ENCODE results near the gene VRK2. TPM values are rescaled to one million over a fixed set of nuclear protein-coding genes. Genes with fewer than 3 reads are reported as not detected.
"Not testable (repeated sequence)": the region's sequence is repeated elsewhere in the genome, so short reads cannot be mapped to it uniquely, and the experiment has no call there.

VRK2 gene
- total RNA-seq, 1 experiment from 2014 or later: 27.6 TPM

- BruUV-seq (replicated peaks); CTCF ChIA-PET: not testable (repeated sequence)
Observed at GRCh38 chr2:58170334-58170933, 123.8 kb downstream of the VRK2 start.

GRCh38 chr2:58171831-58172230, 125.2 kb downstream of the VRK2 start:
- ATAC-seq: not testable (repeated sequence)

More at GRCh38 chr2:58170334-58170933, 123.8 kb downstream of the VRK2 start:
- H3K36me3 ChIP-seq (ENCODE audit: low read depth, low read length); DNase-seq; H4K20me1 ChIP-seq (ENCODE audit: low read length); H3K9ac ChIP-seq (ENCODE audit: low read length); H3K4me3 ChIP-seq (ENCODE audit: low read length); H3K79me2 ChIP-seq (ENCODE audit: low read length); H3K27ac ChIP-seq (ENCODE audit: low read length); H2AFZ ChIP-seq (ENCODE audit: low read length); POLR2A ChIA-PET (ENCODE audit: unreplicated experiment); H3K9me3 ChIP-seq (ENCODE audit: low read length); ATAC-seq; intact Hi-C loops (cut with micrococcal nuclease); H3F3A ChIP-seq (ENCODE audit: low read length, unreplicated experiment); H3K4me2 ChIP-seq (ENCODE audit: low read length); H3K9me2 ChIP-seq (replicated peaks; ENCODE audit: low read length); H3K27me3 ChIP-seq (ENCODE audit: low read length); H3K4me1 ChIP-seq (ENCODE audit: insufficient read depth, low read length): not testable (repeated sequence)

GRCh38 chr2:58177187-58177586, 130.6 kb downstream of the VRK2 start:
- H3K9ac ChIP-seq (ENCODE audit: low read length); H3K79me2 ChIP-seq (ENCODE audit: low read length); H3K9me2 ChIP-seq (replicated peaks; ENCODE audit: low read length); ATAC-seq; H3K27ac ChIP-seq (ENCODE audit: low read length); BruUV-seq (replicated peaks); H3K4me2 ChIP-seq (ENCODE audit: low read length); H3F3A ChIP-seq (ENCODE audit: low read length, unreplicated experiment); intact Hi-C loops (cut with micrococcal nuclease); H3K4me1 ChIP-seq (ENCODE audit: insufficient read depth, low read length); H3K27me3 ChIP-seq (ENCODE audit: low read length); H3K4me3 ChIP-seq (ENCODE audit: low read length); CTCF ChIA-PET; H3K36me3 ChIP-seq (ENCODE audit: low read depth, low read length); H2AFZ ChIP-seq (ENCODE audit: low read length); H4K20me1 ChIP-seq (ENCODE audit: low read length); POLR2A ChIA-PET (ENCODE audit: unreplicated experiment); H3K9me3 ChIP-seq (ENCODE audit: low read length); DNase-seq: not testable (repeated sequence)

More at GRCh38 chr2:58171831-58172230, 125.2 kb downstream of the VRK2 start:
- DNase-seq; H3K4me2 ChIP-seq (ENCODE audit: low read length); H3K4me1 ChIP-seq (ENCODE audit: insufficient read depth, low read length); POLR2A ChIA-PET (ENCODE audit: unreplicated experiment); H3K9me3 ChIP-seq (ENCODE audit: low read length); H2AFZ ChIP-seq (ENCODE audit: low read length); H3F3A ChIP-seq (ENCODE audit: low read length, unreplicated experiment); H3K4me3 ChIP-seq (ENCODE audit: low read length); H3K9ac ChIP-seq (ENCODE audit: low read length); H3K27ac ChIP-seq (ENCODE audit: low read length); H3K79me2 ChIP-seq (ENCODE audit: low read length); H3K27me3 ChIP-seq (ENCODE audit: low read length); H3K9me2 ChIP-seq (replicated peaks; ENCODE audit: low read length); intact Hi-C loops (cut with micrococcal nuclease); H4K20me1 ChIP-seq (ENCODE audit: low read length); BruUV-seq (replicated peaks); H3K36me3 ChIP-seq (ENCODE audit: low read depth, low read length); CTCF ChIA-PET: not testable (repeated sequence)

- H3K4me3 ChIP-seq (ENCODE audit: low read length); H3K79me2 ChIP-seq (ENCODE audit: low read length); DNase-seq; H3K27me3 ChIP-seq (ENCODE audit: low read length); H3K9ac ChIP-seq (ENCODE audit: low read length); ATAC-seq; H3K27ac ChIP-seq (ENCODE audit: low read length); H2AFZ ChIP-seq (ENCODE audit: low read length); H3K9me2 ChIP-seq (replicated peaks; ENCODE audit: low read length); CTCF ChIA-PET; H3K4me1 ChIP-seq (ENCODE audit: insufficient read depth, low read length); H3K4me2 ChIP-seq (ENCODE audit: low read length); H3K9me3 ChIP-seq (ENCODE audit: low read length); BruUV-seq (replicated peaks); H3K36me3 ChIP-seq (ENCODE audit: low read depth, low read length); H4K20me1 ChIP-seq (ENCODE audit: low read length); POLR2A ChIA-PET (ENCODE audit: unreplicated experiment); H3F3A ChIP-seq (ENCODE audit: low read length, unreplicated experiment); intact Hi-C loops (cut with micrococcal nuclease): not testable (repeated sequence)
Observed at GRCh38 chr2:58180175-58180574, 133.6 kb downstream of the VRK2 start.

GRCh38 chr2:58180635-58181034, 134.0 kb downstream of the VRK2 start:
- Histone ChIP-seq H2AFZ (ENCODE audit: low read length) (no peak overlapping the region), H4K20me1 (ENCODE audit: low read length) (no peaks in the 10 kb centered on the region), H3K9ac (ENCODE audit: low read length) (no peak overlapping the region), H3K27me3 (ENCODE audit: low read length) (no peaks in the 10 kb centered on the region), H3K9me3 (ENCODE audit: low read length) (no peaks in the 10 kb centered on the region), H3K36me3 (ENCODE audit: low read depth, low read length) (peaks cover 6% of the 10 kb centered on the region; the same call in 1 of the 2 replicates), H3K4me2 (ENCODE audit: low read length) (no peak overlapping the region), H3K4me1 (ENCODE audit: insufficient read depth, low read length) (0 out of 2 replicates have a peak, but pooled peaks cover 6% of the 10 kb centered on the region), H3K9me2 (replicated peaks; ENCODE audit: low read length) (no peaks in the 10 kb centered on the region), H3K4me3 (ENCODE audit: low read length) (no peak overlapping the region), H3K27ac (ENCODE audit: low read length) (no peak overlapping the region), H3F3A (ENCODE audit: low read length, unreplicated experiment) (no peaks in the 10 kb centered on the region), H3K79me2 (ENCODE audit: low read length) (no peaks in the 10 kb centered on the region)
- DNase-seq (no peak), ATAC-seq (no peak)
- ChIA-PET CTCF (no interaction called here), POLR2A (ENCODE audit: unreplicated experiment) (no interaction called here)
- intact Hi-C loops (cut with micrococcal nuclease): no loop called here
- TF ChIP-seq EZH2phosphoT487 (IDR thresholded peaks at IDR 0.05; ENCODE audit: borderline replicate concordance, low read length) (no peak), CTCF (conservative IDR thresholded peaks at IDR 0.05; ENCODE audit: low read depth, low read length) (no peak), EZH2 (IDR thresholded peaks at IDR 0.05; ENCODE audit: low read length, unreplicated experiment) (no peak)
- no TSS peak for BruUV-seq (replicated peaks)
